Upper lobe of left lung (tissue), 4 donors: ENCODE measurements around the gene ZNF816.

Experiments
- CTCF ChIP-seq, 6 experiments: fragments of 450-650 bp in 4 of 6; fragments of 200-600 bp in 2 of 6; sonication (generic) in 2 of 6; IDR thresholded peaks; one replicate each; pipeline ENCODE4 v1.5.1; 2016 to 2019; ENCODE audit warnings: antibody characterized with exemption in 6 of 6
- POLR2A ChIP-seq, 4 donors: fragments of 450-650 bp; IDR thresholded peaks; one replicate each; pipeline ENCODE4 v1.5.1; 2016 to 2017; ENCODE audit warnings: antibody characterized with exemption in 4 of 4, mild to moderate bottlenecking in 2 of 4
- POLR2AphosphoS5 ChIP-seq, 2 donors: sonication (generic); formaldehyde crosslinking; IDR thresholded peaks; one replicate each; pipeline ENCODE4 v1.5.1; 2017; ENCODE audit warnings: antibody characterized with exemption in 2 of 2

GRCh38 chr19:52910648-52911047 is 52.0 kb downstream of the ZNF816 start:
- TF ChIP-seq CTCF (IDR thresholded peaks at IDR 0.05), result no peak
- TF ChIP-seq POLR2AphosphoS5 (IDR thresholded peaks at IDR 0.05), result no peak
- no peak for TF ChIP-seq POLR2A (IDR thresholded peaks at IDR 0.05)
